Panc1 (cell line): ENCODE data around the gene ALK. TPM values are rescaled to one million over a fixed set of nuclear protein-coding genes. Genes with fewer than 3 reads are reported as not detected.

Source experiments
- ATAC-seq: fragments of 200-7000 bp; cut with Tn5 transposase; 2 replicates; pipeline ENCODE4 v1.9.1; 2020; ENCODE audit warnings: mild to moderate bottlenecking, moderate library complexity
- BruUV-seq: library from RNA; stranded (reverse); fragments of 400-500 nt; replicated peaks from 2 replicates; lab custom pipeline; 2021; lab: Mats Ljungman, UMichigan
- CTCF ChIA-PET: fragments of 300-600 bp; sonication (Branson Sonifier 250); formaldehyde crosslinking; loops from one replicate; lab custom pipeline; 2022; ENCODE audit warnings: antibody characterized with exemption; lab: Charles Lee
- POLR2A ChIA-PET: fragments of 300-600 bp; sonication (Branson Sonifier 250); formaldehyde crosslinking; loops from one replicate; lab custom pipeline; 2022; ENCODE audit warnings: antibody characterized with exemption; lab: Charles Lee
- DNase-seq: peaks from one replicate; pipeline ENCODE4 v3.0.0-alpha.2; 2010; ENCODE audit warnings: low read depth, low spot score
- H3K27ac ChIP-seq: 2 replicates; pipeline ENCODE4 v1.5.1; 2011; ENCODE audit warnings: mild to moderate bottlenecking, low read length, inconsistent platforms
- H3K27me3 ChIP-seq: fragments of 200-500 bp; sonication (Bioruptor generic); 2 replicates; pipeline ENCODE4 v1.6.0; 2014; ENCODE audit warnings: low read length, inconsistent platforms; ENCODE audit not compliant: control insufficient read depth, insufficient read depth
- H3K36me3 ChIP-seq: fragments of 200-500 bp; sonication (Bioruptor generic); 2 replicates; pipeline ENCODE4 v1.5.1; 2014; ENCODE audit warnings: inconsistent platforms, mild to moderate bottlenecking, low read length, moderate library complexity; ENCODE audit not compliant: control insufficient read depth, insufficient read depth
- H3K4me1 ChIP-seq: 2 replicates; pipeline ENCODE4 v1.5.1; 2011; ENCODE audit warnings: inconsistent platforms, mild to moderate bottlenecking, low read length, moderate library complexity; ENCODE audit not compliant: control insufficient read depth, insufficient read depth
- H3K4me3 ChIP-seq, 2 experiments: 2 replicates each; pipeline ENCODE4 v1.5.1; 2011 to 2012; ENCODE audit warnings: low read depth in 2 of 2, low read length in 2 of 2, mild to moderate bottlenecking in 2 of 2, inconsistent platforms in 1 of 2, moderate library complexity in 1 of 2
- H3K9me3 ChIP-seq: fragments of 200-500 bp; sonication (Bioruptor generic); 2 replicates; pipeline ENCODE4 v1.5.1; 2014; ENCODE audit warnings: low read depth, mild to moderate bottlenecking, inconsistent platforms, low read length, moderate library complexity; ENCODE audit not compliant: control insufficient read depth, insufficient read depth
- CTCF ChIP-seq: fragments of 450-650 bp; IDR thresholded peaks from 2 replicates; pipeline ENCODE4 v1.5.1; 2017; ENCODE audit warnings: mild to moderate bottlenecking
- POLR2AphosphoS5 ChIP-seq: IDR thresholded peaks from 2 replicates; pipeline ENCODE4 v1.6.1; 2012; ENCODE audit warnings: mild to moderate bottlenecking, low read depth, low read length, moderate library complexity
- REST ChIP-seq, 2 experiments: IDR thresholded peaks; 2 replicates each; pipeline ENCODE4 v1.6.1; 2011 to 2012; ENCODE audit warnings: low read depth in 2 of 2, control low read depth in 1 of 2, low read length in 1 of 2, mild to moderate bottlenecking in 1 of 2, moderate library complexity in 1 of 2; ENCODE audit not compliant: insufficient read depth in 1 of 2
- SIN3A ChIP-seq: IDR thresholded peaks from 2 replicates; pipeline ENCODE4 v1.6.1; 2012; ENCODE audit warnings: low read depth, mild to moderate bottlenecking, low read length, moderate library complexity, borderline replicate concordance; ENCODE audit not compliant: insufficient read depth
- TCF7L2 ChIP-seq: IDR thresholded peaks from 2 replicates; pipeline ENCODE4 v1.6.1; 2011; ENCODE audit warnings: mild to moderate bottlenecking, low read depth, low read length, inconsistent platforms
- in situ Hi-C: cut with HindIII; loops from 2 replicates; pipeline ENCODE4 v1.10.0; 2016; ENCODE audit warnings: low sequenced_read_pairs, low pct_unique_long_range_greater_than_20kb
- intact Hi-C: fragments of 100-400 bp; cut with micrococcal nuclease; formaldehyde crosslinking; loops from one replicate; pipeline ENCODE4 v1.10.0; 2022; ENCODE audit not compliant: unreplicated experiment
- total RNA-seq: library from RNA; stranded (reverse); gene quantifications from one replicate; pipeline ENCODE4 v1.2.1, GENCODE V29; 2021; ENCODE audit not compliant: unreplicated experiment

The ALK gene
- total RNA-seq, 1 experiment from 2014 or later, result not detected

GRCh38 chr2:29456429-29456828, 465.0 kb downstream of the ALK start:
- in situ Hi-C loops, result no loop called here
- ATAC-seq (no peak), DNase-seq (no peak)
- CTCF ChIA-PET, result no interaction called here
- BruUV-seq, result no TSS peak
- Histone ChIP-seq H3K4me3 (no peak overlapping the region), H3K27ac (no peak overlapping the region), H3K9me3 (no peaks in the 10 kb centered on the region), H3K4me1 (no peaks in the 10 kb centered on the region), H3K27me3 (peaks cover 5% of the 10 kb centered on the region), H3K36me3 (no peaks in the 10 kb centered on the region; the same call in 1 of the 2 replicates)
- TF ChIP-seq POLR2AphosphoS5 (no peak), CTCF (no peak), REST (IDR thresholded peaks at IDR 0.05; ENCODE audit: insufficient read depth in 1 of 2, low read depth in 2 of 2, low read length in 1 of 2) (no peak), SIN3A (no peak), TCF7L2 (no peak)
- POLR2A ChIA-PET, result no interaction called here
- intact Hi-C loops, result no loop called here

GRCh38 chr2:29455200-29455860, 466.1 kb downstream of the ALK start:
- no peaks in the 10 kb centered on the region for H3K4me1 ChIP-seq
- H3K9me3 ChIP-seq, result no peaks in the 10 kb centered on the region
- no peak for DNase-seq
- no peak overlapping the region for H3K27ac ChIP-seq
- ChIA-PET CTCF (no interaction called here), POLR2A (no interaction called here)
- no TSS peak for BruUV-seq
- H3K36me3 ChIP-seq, result no peaks in the 10 kb centered on the region; the same call in 1 of the 2 replicates
- no peak for TF ChIP-seq REST (IDR thresholded peaks at IDR 0.05; ENCODE audit: insufficient read depth in 1 of 2, low read depth in 2 of 2, low read length in 1 of 2)
- TF ChIP-seq CTCF, result no peak
- no peak for TF ChIP-seq TCF7L2
- no peak for TF ChIP-seq SIN3A
- no peak for TF ChIP-seq POLR2AphosphoS5
- ATAC-seq, result no peak
- no peak overlapping the region for H3K4me3 ChIP-seq
- intact Hi-C loops, result no loop called here
- in situ Hi-C loops, result no loop called here
- peaks cover 5% of the 10 kb centered on the region for H3K27me3 ChIP-seq
